Measurements from ENCODE around the gene SMIM33. TPM values are rescaled to one million over a fixed set of nuclear protein-coding genes. Genes with fewer than 3 reads are reported as not detected.
A peak's percentile ranks its signal among the peaks of the same experiment; 100 is the strongest.

The SMIM33 gene
- polyA plus RNA-seq, 1 of the 3 experiments (the other 2 are of a cell fraction), result not detected

DNA sequence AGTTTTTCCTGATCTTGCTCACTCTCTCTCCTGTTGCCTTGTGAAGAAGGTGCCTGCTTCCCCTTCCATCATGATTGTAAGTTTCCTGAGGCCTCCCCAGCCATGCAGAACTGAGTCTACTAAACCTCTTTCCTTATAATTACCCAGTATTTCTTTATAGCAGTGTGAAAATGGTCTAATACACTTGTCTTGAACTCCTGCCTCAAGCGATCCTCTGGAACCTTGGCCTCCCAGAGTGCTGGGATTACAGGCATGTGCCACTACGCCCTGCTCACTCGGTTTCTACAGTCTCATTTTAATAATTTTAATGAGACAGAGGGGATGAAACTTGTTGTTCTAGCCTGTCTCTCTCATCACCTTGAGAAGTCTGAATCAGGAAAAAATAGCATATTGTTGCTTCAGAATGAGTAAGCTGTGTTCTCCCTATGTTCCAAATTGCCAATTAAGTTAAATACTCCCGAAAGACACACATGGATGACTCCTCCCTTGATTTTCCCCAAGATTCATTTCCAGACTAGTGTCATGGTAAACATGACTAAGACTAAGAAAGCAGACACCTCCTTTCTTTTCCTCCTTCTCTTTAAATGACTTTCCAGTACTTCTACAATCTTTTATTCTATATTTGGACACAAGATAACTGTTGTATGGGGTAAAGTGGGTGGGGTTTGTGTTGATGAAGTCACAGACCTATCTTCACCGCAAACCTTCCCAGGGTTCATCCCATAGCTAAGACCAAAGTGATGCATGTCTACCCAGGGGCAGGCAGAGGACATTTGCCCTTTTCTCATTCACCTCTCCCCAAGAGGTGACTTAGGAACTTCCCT, 23.6 kb upstream of the SMIM33 start:
- Histone ChIP-seq H3K9me2 (no peaks in the 10 kb centered on the region), H4K20me1 (ENCODE audit: insufficient read depth) (no peaks in the 10 kb centered on the region), H3K36me3 (replicated peaks in 1 of 2; ENCODE audit: control insufficient read depth in 1 of 2, insufficient read depth in 2 of 2, low read length in 1 of 2) (no peaks in the 10 kb centered on the region), H3K9ac (no peak overlapping the region), H3K4me1 (ENCODE audit: control insufficient read depth in 1 of 2, insufficient read depth in 2 of 2, low read depth in 1 of 2, low read length in 1 of 2) (peaks cover 0 to 26% of the 10 kb centered on the region in 2 experiments; a peak in 3 of 4 replicates), H3K4me2 (no peak overlapping the region), H2AFZ (ENCODE audit: low read depth) (peak overlapping the region; percentile 18; the same call in 1 of the 2 replicates), H3K27ac (ENCODE audit: low read depth in 2 of 2, low read length in 1 of 2) (peak overlapping the region in 1 of 2 experiments; percentile 87; a peak in 3 of 4 replicates), H3K27me3 (ENCODE audit: insufficient read depth) (no peaks in the 10 kb centered on the region), H3K4me3 (ENCODE audit: low read depth in 2 of 2, low read length in 1 of 2) (no peak overlapping the region), H3K9me3 (no peaks in the 10 kb centered on the region), H3F3A (replicated peaks; ENCODE audit: insufficient read depth) (peaks cover 43% of the 10 kb centered on the region), H3K79me2 (ENCODE audit: insufficient read depth) (no peaks in the 10 kb centered on the region)
- no peak for TF ChIP-seq RXRA (IDR thresholded peaks at IDR 0.05; ENCODE audit: borderline replicate concordance, low read depth)
- no peak for TF ChIP-seq TCF12 (IDR thresholded peaks at IDR 0.05)
- DNase-seq, result no peak
- 79% methylated on average over 5 of the region's 5 CpGs for WGBS (ENCODE audit: low lambda C conversion rate)
- ChIA-PET CTCF (interaction anchor here (1.6 kb wide), 1 partner anchor 25 kb away, joined by 4 read pairs; no protein-coding TSS in a partner anchor), POLR2A (no interaction called here)

GRCh38 chr5:139451176-139451575, 19.6 kb upstream of the SMIM33 start:
- no peaks in the 10 kb centered on the region for H3K36me3 ChIP-seq (replicated peaks in 1 of 2; ENCODE audit: control insufficient read depth in 1 of 2, insufficient read depth in 2 of 2, low read length in 1 of 2)
- no peak for DNase-seq
- POLR2A ChIA-PET, result interaction anchor here (0.6 kb wide), 1 partner anchor 157 kb away, joined by 4 read pairs; no protein-coding TSS in a partner anchor
- H3K4me1 ChIP-seq (ENCODE audit: control insufficient read depth in 1 of 2, insufficient read depth in 2 of 2, low read depth in 1 of 2, low read length in 1 of 2), result no peaks in the 10 kb centered on the region
- no peaks in the 10 kb centered on the region for H4K20me1 ChIP-seq (ENCODE audit: insufficient read depth)
- H3K27me3 ChIP-seq (ENCODE audit: insufficient read depth), result no peaks in the 10 kb centered on the region
- CTCF ChIA-PET, result interaction anchor here (1.0 kb wide), 1 partner anchor 68 kb away, joined by 3 read pairs; no protein-coding TSS in a partner anchor
- TF ChIP-seq RCOR1 (IDR thresholded peaks at IDR 0.05; ENCODE audit: low read length), result no peak
- TF ChIP-seq MXI1 (IDR thresholded peaks at IDR 0.05; ENCODE audit: low read depth, low read length), result no peak
- TF ChIP-seq FOXJ3 (CRISPR knock-in tag; IDR thresholded peaks at IDR 0.05), result no peak
- no peak for TF ChIP-seq IRF3 (IDR thresholded peaks at IDR 0.05; ENCODE audit: low read depth, low read length)
- TF ChIP-seq YY1 (IDR thresholded peaks at IDR 0.05; ENCODE audit: low read depth), result no peak
- no peak for TF ChIP-seq GABPA (IDR thresholded peaks at IDR 0.05; ENCODE audit: low read depth)
- no peak for TF ChIP-seq FOXM1 (IDR thresholded peaks at IDR 0.05; ENCODE audit: low read depth)
- TF ChIP-seq NRF1 (IDR thresholded peaks at IDR 0.05; ENCODE audit: low read depth, low read length), result no peak
- TF ChIP-seq RAD21 (IDR thresholded peaks at IDR 0.05; ENCODE audit: low read length), result no peak
- no peak overlapping the region for H3K27ac ChIP-seq (ENCODE audit: low read depth in 2 of 2, low read length in 1 of 2)
- no peak overlapping the region for H2AFZ ChIP-seq (ENCODE audit: low read depth)
- H3K9ac ChIP-seq, result no peak overlapping the region
- peaks cover 14% of the 10 kb centered on the region for H3F3A ChIP-seq (replicated peaks; ENCODE audit: insufficient read depth)
- 85% methylated on average over 2 of the region's 2 CpGs for WGBS (ENCODE audit: low lambda C conversion rate)
- no peak overlapping the region for H3K4me3 ChIP-seq (ENCODE audit: low read depth in 2 of 2, low read length in 1 of 2)
- H3K9me2 ChIP-seq, result no peaks in the 10 kb centered on the region
- no peaks in the 10 kb centered on the region for H3K9me3 ChIP-seq
- H3K4me2 ChIP-seq, result no peak overlapping the region
- no peaks in the 10 kb centered on the region for H3K79me2 ChIP-seq (ENCODE audit: insufficient read depth)
